Smooth muscle cell (in vitro differentiated cells): ENCODE results near the gene BEGAIN. TPM values are rescaled to one million over a fixed set of nuclear protein-coding genes. Genes with fewer than 3 reads are reported as not detected.

Source experiments
- DNase-seq: peaks from one replicate; lab custom pipeline; 2025; ENCODE audit not compliant: unreplicated experiment; lab: John Stamatoyannopoulos, UW
- H2AFZ ChIP-seq: fragments of 200-600 bp; sonication (generic); 2 replicates; pipeline ENCODE4 v1.6.0; 2016; ENCODE audit warnings: antibody characterized with exemption, low read depth, mild to moderate bottlenecking
- H3F3A ChIP-seq: fragments of 200-600 bp; sonication (generic); 2 replicates; pipeline ENCODE4 v1.6.0; 2017; ENCODE audit warnings: antibody characterized with exemption, low read depth
- H3K27ac ChIP-seq: fragments of 200-600 bp; sonication (generic); 2 replicates; pipeline ENCODE4 v1.5.1; 2016; ENCODE audit warnings: low read depth, mild to moderate bottlenecking
- H3K27me3 ChIP-seq: fragments of 200-600 bp; sonication (generic); 2 replicates; pipeline ENCODE4 v1.6.1; 2016; ENCODE audit warnings: low read depth, mild to moderate bottlenecking
- H3K36me3 ChIP-seq: fragments of 200-600 bp; sonication (generic); 2 replicates; pipeline ENCODE4 v1.5.1; 2016; ENCODE audit warnings: low read depth
- H3K4me1 ChIP-seq: fragments of 200-600 bp; sonication (generic); 2 replicates; pipeline ENCODE4 v1.5.1; 2016; ENCODE audit warnings: low read depth
- H3K4me2 ChIP-seq: fragments of 200-600 bp; sonication (generic); 2 replicates; pipeline ENCODE4 v1.6.0; 2016; ENCODE audit warnings: mild to moderate bottlenecking
- H3K4me3 ChIP-seq: fragments of 200-600 bp; sonication (generic); 2 replicates; pipeline ENCODE4 v1.5.1; 2016; ENCODE audit warnings: mild to moderate bottlenecking
- H3K79me2 ChIP-seq: fragments of 200-600 bp; sonication (generic); 2 replicates; pipeline ENCODE4 v1.6.0; 2016; ENCODE audit warnings: low read depth, mild to moderate bottlenecking
- H3K9ac ChIP-seq: fragments of 200-600 bp; sonication (generic); 2 replicates; pipeline ENCODE4 v1.6.0; 2016; ENCODE audit warnings: low read depth
- H3K9me3 ChIP-seq: fragments of 200-600 bp; sonication (generic); replicated peaks from 2 replicates; pipeline ENCODE4 v1.5.1; 2016; ENCODE audit warnings: low read depth
- H4K20me1 ChIP-seq: fragments of 200-600 bp; sonication (generic); 2 replicates; pipeline ENCODE4 v1.6.0; 2016; ENCODE audit warnings: low read depth
- WGBS: methylation state at CpG from one replicate; pipeline ENCODE4 v1.1.7; 2016; ENCODE audit warnings: low lambda C conversion rate; 5-methylcytosine and 5-hydroxymethylcytosine counted together
- polyA plus RNA-seq: library from polyadenylated mRNA; unstranded; fragments of >200 nt; fragmentation: Nextera tagmentation; extraction: Ambion mirVana; gene quantifications from 2 replicates; pipeline ENCODE4 v1.2.1, GENCODE V29; 2016
- total RNA-seq: library from RNA; depleted of rRNA; stranded (reverse); fragments of >200 nt; gene quantifications from 2 replicates; pipeline ENCODE4 v1.2.3, GENCODE V29; 2014
- TF ChIP-seq, protein P1 (sequence below): fragments of 200-600 bp; sonication (generic); IDR thresholded peaks from 2 replicates; pipeline ENCODE4 v1.5.1; 2017; ENCODE audit warnings: borderline replicate concordance, mild to moderate bottlenecking, antibody characterized with exemption; ENCODE audit not compliant: insufficient read depth, poor library complexity, severe bottlenecking

BEGAIN gene
- total and polyA plus RNA-seq, 2 experiments from 2014 or later, result 4.7 to 11.7 TPM

DNA sequence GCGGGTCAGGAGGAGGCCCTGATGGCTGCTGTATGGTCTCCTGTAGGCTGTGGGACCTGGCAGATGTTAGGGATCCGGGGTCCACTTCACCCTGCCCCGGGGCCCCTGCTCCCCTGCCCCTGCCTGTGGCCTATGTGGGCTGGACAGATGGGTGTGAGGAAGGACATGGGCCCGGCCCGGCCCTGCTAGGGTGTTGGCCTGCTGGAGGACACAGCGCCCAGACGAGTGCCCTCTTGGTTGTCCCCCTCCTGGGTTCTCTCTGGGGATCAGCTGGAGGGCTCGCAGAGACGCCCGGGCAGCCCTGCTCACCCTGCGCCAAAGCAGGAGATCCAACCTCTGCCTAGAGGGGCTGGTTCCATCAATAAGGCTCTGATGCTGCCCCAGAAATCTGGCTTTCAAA is 36.2 kb downstream of the BEGAIN start:
- H3K4me3 ChIP-seq, result no peak overlapping the region
- WGBS, result 83% methylated on average over 9 of the region's 11 CpGs
- no peaks in the 10 kb centered on the region for H3K4me1 ChIP-seq
- no peaks in the 10 kb centered on the region for H3K36me3 ChIP-seq
- no peaks in the 10 kb centered on the region for H3K9me3 ChIP-seq
- no peak overlapping the region for H3K9ac ChIP-seq
- no peaks in the 10 kb centered on the region for H3F3A ChIP-seq
- no peaks in the 10 kb centered on the region for H4K20me1 ChIP-seq
- no peak overlapping the region for H3K27ac ChIP-seq
- no peaks in the 10 kb centered on the region for H3K79me2 ChIP-seq
- DNase-seq, result no peak
- no peak overlapping the region for H2AFZ ChIP-seq
- TF ChIP-seq, protein P1, sequence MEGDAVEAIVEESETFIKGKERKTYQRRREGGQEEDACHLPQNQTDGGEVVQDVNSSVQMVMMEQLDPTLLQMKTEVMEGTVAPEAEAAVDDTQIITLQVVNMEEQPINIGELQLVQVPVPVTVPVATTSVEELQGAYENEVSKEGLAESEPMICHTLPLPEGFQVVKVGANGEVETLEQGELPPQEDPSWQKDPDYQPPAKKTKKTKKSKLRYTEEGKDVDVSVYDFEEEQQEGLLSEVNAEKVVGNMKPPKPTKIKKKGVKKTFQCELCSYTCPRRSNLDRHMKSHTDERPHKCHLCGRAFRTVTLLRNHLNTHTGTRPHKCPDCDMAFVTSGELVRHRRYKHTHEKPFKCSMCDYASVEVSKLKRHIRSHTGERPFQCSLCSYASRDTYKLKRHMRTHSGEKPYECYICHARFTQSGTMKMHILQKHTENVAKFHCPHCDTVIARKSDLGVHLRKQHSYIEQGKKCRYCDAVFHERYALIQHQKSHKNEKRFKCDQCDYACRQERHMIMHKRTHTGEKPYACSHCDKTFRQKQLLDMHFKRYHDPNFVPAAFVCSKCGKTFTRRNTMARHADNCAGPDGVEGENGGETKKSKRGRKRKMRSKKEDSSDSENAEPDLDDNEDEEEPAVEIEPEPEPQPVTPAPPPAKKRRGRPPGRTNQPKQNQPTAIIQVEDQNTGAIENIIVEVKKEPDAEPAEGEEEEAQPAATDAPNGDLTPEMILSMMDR, result no peak
- no peak overlapping the region for H3K4me2 ChIP-seq
- H3K27me3 ChIP-seq, result no peaks in the 10 kb centered on the region

DNA sequence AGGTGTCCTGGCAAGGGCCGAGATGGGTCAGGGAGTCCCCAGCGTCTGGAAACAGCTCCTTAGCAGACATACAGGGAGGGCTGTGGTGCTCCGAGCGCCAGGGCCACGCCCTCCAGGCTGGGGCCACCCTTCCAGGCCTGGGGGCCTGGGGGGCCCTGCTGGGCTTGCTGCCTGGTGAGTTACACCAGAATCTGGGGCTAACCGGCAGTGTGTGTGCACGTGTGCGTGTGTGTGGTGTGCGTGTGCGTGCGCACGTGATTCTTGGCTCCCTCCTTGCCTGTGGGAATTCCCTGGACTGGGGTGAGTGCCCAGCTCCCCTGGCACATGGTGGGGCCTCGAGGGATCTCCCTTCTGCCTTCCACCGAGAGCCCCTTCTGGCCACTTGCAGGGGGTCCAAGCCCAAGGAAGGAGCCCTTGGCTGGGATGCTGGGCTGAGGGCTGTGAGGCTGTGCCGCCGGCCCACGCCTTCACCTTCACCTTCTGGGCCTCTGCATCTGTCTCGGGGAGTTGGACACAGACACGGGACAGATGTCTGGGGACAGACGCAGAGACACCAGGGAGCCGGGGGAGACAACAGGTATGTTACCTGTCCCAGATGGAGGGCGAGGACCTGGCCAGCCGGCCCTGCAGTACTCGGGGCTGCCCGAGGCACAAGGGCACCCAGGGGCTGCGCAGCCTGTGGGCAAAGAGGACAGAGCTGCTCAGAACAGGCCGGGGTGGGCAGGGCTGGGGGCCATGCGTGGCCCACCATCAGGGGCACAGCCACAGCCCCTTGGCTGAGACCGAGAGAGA is 37.2 kb downstream of the BEGAIN start:
- DNase-seq, result no peak
- Histone ChIP-seq H3F3A (no peaks in the 10 kb centered on the region), H3K27me3 (no peaks in the 10 kb centered on the region), H2AFZ (no peak overlapping the region), H3K9ac (no peak overlapping the region), H3K4me2 (no peak overlapping the region), H3K9me3 (no peaks in the 10 kb centered on the region), H3K79me2 (no peaks in the 10 kb centered on the region), H3K4me1 (no peaks in the 10 kb centered on the region), H3K36me3 (no peaks in the 10 kb centered on the region), H3K4me3 (no peak overlapping the region), H4K20me1 (no peaks in the 10 kb centered on the region), H3K27ac (no peak overlapping the region)
- 86% methylated on average over 28 of the region's 29 CpGs for WGBS
- TF ChIP-seq, protein P1, result no peak

DNA sequence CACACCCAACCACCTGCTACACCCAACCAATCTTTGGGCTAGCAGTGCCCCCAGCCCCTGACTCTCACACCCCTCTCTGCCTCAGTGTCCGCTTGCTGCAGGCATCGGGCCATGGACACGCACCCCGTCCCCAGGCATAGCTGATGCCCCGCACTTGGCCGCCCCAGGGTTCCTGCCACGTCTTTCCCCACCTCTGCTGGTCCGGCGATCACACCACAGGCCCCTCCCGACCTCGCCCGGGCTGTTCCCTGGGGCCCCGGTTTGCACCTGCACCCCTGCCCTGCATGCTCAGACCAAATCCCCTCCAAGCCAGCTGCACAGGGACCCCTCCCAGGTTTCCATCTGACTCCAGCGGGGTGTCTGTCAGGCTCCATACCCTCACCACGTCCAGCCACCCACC is 38.3 kb downstream of the BEGAIN start:
- TF ChIP-seq, protein P1, result no peak
- no peaks in the 10 kb centered on the region for H3K79me2 ChIP-seq
- H3K9ac ChIP-seq, result no peak overlapping the region
- H3K9me3 ChIP-seq, result no peaks in the 10 kb centered on the region
- H3K36me3 ChIP-seq, result no peaks in the 10 kb centered on the region
- H3F3A ChIP-seq, result no peaks in the 10 kb centered on the region
- H4K20me1 ChIP-seq, result no peaks in the 10 kb centered on the region
- no peak overlapping the region for H2AFZ ChIP-seq
- H3K4me1 ChIP-seq, result no peaks in the 10 kb centered on the region
- 89% methylated on average over 15 of the region's 15 CpGs for WGBS
- H3K27ac ChIP-seq, result no peak overlapping the region
- H3K4me3 ChIP-seq, result no peak overlapping the region
- no peak for DNase-seq
- H3K4me2 ChIP-seq, result no peak overlapping the region
- no peaks in the 10 kb centered on the region for H3K27me3 ChIP-seq

DNA sequence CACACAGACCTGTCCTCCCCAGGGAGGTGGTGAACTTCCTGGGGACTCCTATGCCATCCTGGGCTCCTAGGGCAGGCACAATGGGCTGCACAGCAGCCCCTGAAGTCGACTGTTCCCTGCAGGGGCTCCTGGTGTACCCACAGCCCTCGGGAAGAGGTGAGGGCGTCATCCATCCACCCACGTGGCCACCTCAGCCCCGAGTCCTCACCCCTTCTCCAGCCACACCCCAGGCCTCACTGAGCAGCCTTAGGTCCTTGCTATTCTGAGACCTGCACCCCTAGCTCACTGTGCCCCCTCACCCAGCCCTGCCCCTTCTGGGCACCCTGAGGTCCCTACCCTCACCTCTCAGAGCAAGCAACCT is 38.9 kb downstream of the BEGAIN start:
- Histone ChIP-seq H3K4me1 (no peaks in the 10 kb centered on the region), H3K79me2 (no peaks in the 10 kb centered on the region), H3K4me3 (no peak overlapping the region), H3K27me3 (no peaks in the 10 kb centered on the region), H4K20me1 (no peaks in the 10 kb centered on the region), H3K9me3 (no peaks in the 10 kb centered on the region), H3K9ac (no peak overlapping the region), H3K27ac (no peak overlapping the region), H3K36me3 (no peaks in the 10 kb centered on the region), H3K4me2 (no peak overlapping the region), H3F3A (no peaks in the 10 kb centered on the region), H2AFZ (no peak overlapping the region)
- no peak for DNase-seq
- WGBS, result 84% methylated on average over 5 of the region's 5 CpGs
- TF ChIP-seq, protein P1, result no peak
